Thyroid gland (tissue), 4 donors: ENCODE data around the gene HEATR5A. TPM values are rescaled to one million over a fixed set of nuclear protein-coding genes. Genes with fewer than 3 reads are reported as not detected.
"Not testable (repeated sequence)": the region's sequence is repeated elsewhere in the genome, so short reads cannot be mapped to it uniquely, and the experiment has no call there.

Experiments used
- DNase-seq, 2 donors: peaks; one replicate each; pipeline ENCODE4 v3.0.0-alpha.2; 2019
- H3K27ac ChIP-seq, 3 donors: fragments of 200-600 bp; sonication (generic); 1 replicate in 2 of 3; 2 replicates in 1 of 3; pipeline ENCODE4 v1.5.1; 2016 to 2019; ENCODE audit warnings: mild to moderate bottlenecking in 1 of 3, moderate library complexity in 1 of 3
- H3K27me3 ChIP-seq: fragments of 200-600 bp; sonication (generic); one replicate; pipeline ENCODE4 v1.5.1; 2019
- H3K36me3 ChIP-seq, 2 donors: fragments of 200-600 bp; sonication (generic); one replicate each; pipeline ENCODE4 v1.5.1; 2016 to 2019
- H3K4me1 ChIP-seq, 2 donors: fragments of 200-600 bp; sonication (generic); one replicate each; pipeline ENCODE4 v1.5.1; 2017 to 2019
- H3K4me3 ChIP-seq, 3 donors: fragments of 200-600 bp; sonication (generic); replicated peaks in 1 of 3; 1 replicate in 2 of 3; 2 replicates in 1 of 3; pipeline ENCODE4 v1.5.1; 2016; ENCODE audit warnings: mild to moderate bottlenecking in 1 of 3
- H3K9me3 ChIP-seq: fragments of 200-600 bp; sonication (generic); one replicate; pipeline ENCODE4 v1.5.1; 2017
- CTCF ChIP-seq, 6 experiments: fragments of 200-600 bp in 3 of 6; fragments of 450-650 bp in 3 of 6; sonication (generic) in 3 of 6; IDR thresholded peaks; one replicate each; pipeline ENCODE4 v1.5.1; 2016 to 2019; ENCODE audit warnings: antibody characterized with exemption in 6 of 6, mild to moderate bottlenecking in 2 of 6, inconsistent platforms in 1 of 6, moderate library complexity in 1 of 6
- POLR2A ChIP-seq, 2 donors: fragments of 450-650 bp; IDR thresholded peaks; one replicate each; pipeline ENCODE4 v1.6.1; 2017; ENCODE audit warnings: antibody characterized with exemption in 2 of 2, mild to moderate bottlenecking in 2 of 2, moderate library complexity in 1 of 2
- WGBS, 2 donors: methylation state at CpG; one replicate each; pipeline ENCODE4 v1.1.5; 2017; 5-methylcytosine and 5-hydroxymethylcytosine counted together
- intact Hi-C: fragments of 100-400 bp; cut with DNase I; formaldehyde crosslinking; loops from one replicate; pipeline ENCODE4 v1.15.1; 2023
- total RNA-seq, 4 donors: library from RNA; depleted of rRNA; stranded (reverse); fragments of >200 nt; gene quantifications; one replicate each; pipeline ENCODE4 v1.2.3, GENCODE V29; 2016

HEATR5A gene
- total RNA-seq, 4 donors from 2014 or later: 31.0 to 46.3 (median 40.5) TPM

- H3K4me1 ChIP-seq: no peaks in the 10 kb centered on the region
- 90 to 92% methylated on average over 1 of the region's 1 CpG for WGBS, 2 donors
- intact Hi-C loops: no loop called here
- DNase-seq: no peak
- peaks cover 0 to 12% of the 10 kb centered on the region in 2 donors for H3K36me3 ChIP-seq
- no peak overlapping the region for H3K27ac ChIP-seq
- H3K4me3 ChIP-seq: no peak overlapping the region
- H3K9me3 ChIP-seq: no peaks in the 10 kb centered on the region
- no peaks in the 10 kb centered on the region for H3K27me3 ChIP-seq
- no peak for TF ChIP-seq POLR2A (IDR thresholded peaks at IDR 0.05)
- no peak for TF ChIP-seq CTCF (IDR thresholded peaks at IDR 0.05)
Observed at GRCh38 chr14:31312934-31313333, 107.4 kb downstream of the HEATR5A start.

GRCh38 chr14:31312370-31312769, 108.0 kb downstream of the HEATR5A start:
- H3K9me3 ChIP-seq, H3K4me3 ChIP-seq, DNase-seq, H3K27ac ChIP-seq, H3K4me1 ChIP-seq, H3K27me3 ChIP-seq, intact Hi-C loops: not testable (repeated sequence)
- peaks cover 0 to 12% of the 10 kb centered on the region in 2 donors for H3K36me3 ChIP-seq
- WGBS, 2 donors: 93 to 97% methylated on average over 6 of the region's 6 CpGs

GRCh38 chr14:31307618-31308017, 112.7 kb downstream of the HEATR5A start:
- Histone ChIP-seq H3K36me3 (peaks cover 0 to 3% of the 10 kb centered on the region in 2 donors), H3K27me3 (no peaks in the 10 kb centered on the region), H3K27ac (no peak overlapping the region), H3K4me1 (no peaks in the 10 kb centered on the region), H3K9me3 (no peaks in the 10 kb centered on the region), H3K4me3 (no peak overlapping the region)
- DNase-seq: no peak
- intact Hi-C loops: no loop called here
- 96 to 99% methylated on average over 3 of the region's 3 CpGs for WGBS, 2 donors
- TF ChIP-seq POLR2A (IDR thresholded peaks at IDR 0.05) (no peak), CTCF (IDR thresholded peaks at IDR 0.05) (no peak)

GRCh38 chr14:31307198-31307597, 113.2 kb downstream of the HEATR5A start:
- no peak overlapping the region for H3K27ac ChIP-seq
- H3K9me3 ChIP-seq: no peaks in the 10 kb centered on the region
- TF ChIP-seq CTCF (IDR thresholded peaks at IDR 0.05) (peak in 1 of 6 experiments; percentile 9), POLR2A (IDR thresholded peaks at IDR 0.05) (no peak)
- no peaks in the 10 kb centered on the region for H3K27me3 ChIP-seq
- no peaks in the 10 kb centered on the region for H3K4me1 ChIP-seq
- H3K4me3 ChIP-seq: no peak overlapping the region
- H3K36me3 ChIP-seq: peaks cover 0 to 1% of the 10 kb centered on the region in 2 donors
- no peak for DNase-seq
- intact Hi-C loops: no loop called here

- Histone ChIP-seq H3K4me3 (no peak overlapping the region), H3K27me3 (no peaks in the 10 kb centered on the region), H3K4me1 (no peaks in the 10 kb centered on the region), H3K27ac (no peak overlapping the region), H3K9me3 (no peaks in the 10 kb centered on the region), H3K36me3 (peaks cover 0 to 3% of the 10 kb centered on the region in 2 donors)
- TF ChIP-seq POLR2A (IDR thresholded peaks at IDR 0.05): no peak
- TF ChIP-seq CTCF (IDR thresholded peaks at IDR 0.05): no peak
- intact Hi-C loops: no loop called here
- DNase-seq: no peak
- 92 to 94% methylated on average over 5 of the region's 5 CpGs for WGBS, 2 donors
Observed at GRCh38 chr14:31303654-31304053, 116.7 kb downstream of the HEATR5A start.

- Histone ChIP-seq H3K9me3 (no peaks in the 10 kb centered on the region), H3K36me3 (peaks cover 0 to 3% of the 10 kb centered on the region in 2 donors), H3K27me3 (no peaks in the 10 kb centered on the region), H3K27ac (peak overlapping the region in 1 of 3 donors; percentile 1), H3K4me1 (peaks cover 12 to 13% of the 10 kb centered on the region in 2 donors), H3K4me3 (no peak overlapping the region)
- intact Hi-C loops: no loop called here
- TF ChIP-seq CTCF (IDR thresholded peaks at IDR 0.05) (no peak), POLR2A (IDR thresholded peaks at IDR 0.05) (no peak)
- 96 to 98% methylated on average over 3 of the region's 3 CpGs for WGBS, 2 donors
- DNase-seq: no peak
Observed at GRCh38 chr14:31300883-31301282, 119.5 kb downstream of the HEATR5A start.
